Panc1 (cell line): ENCODE measurements around the gene KLF2. TPM values are rescaled to one million over a fixed set of nuclear protein-coding genes. Genes with fewer than 3 reads are reported as not detected.
A peak's percentile ranks its signal among the peaks of the same experiment; 100 is the strongest.

Source experiments
- ATAC-seq: fragments of 200-7000 bp; cut with Tn5 transposase; 2 replicates; pipeline ENCODE4 v1.9.1; 2020; ENCODE audit warnings: mild to moderate bottlenecking, moderate library complexity
- BruUV-seq: library from RNA; stranded (reverse); fragments of 400-500 nt; replicated peaks from 2 replicates; lab custom pipeline; 2021; lab: Mats Ljungman, UMichigan
- CTCF ChIA-PET: fragments of 300-600 bp; sonication (Branson Sonifier 250); formaldehyde crosslinking; loops from one replicate; lab custom pipeline; 2022; ENCODE audit warnings: antibody characterized with exemption; lab: Charles Lee
- POLR2A ChIA-PET: fragments of 300-600 bp; sonication (Branson Sonifier 250); formaldehyde crosslinking; loops from one replicate; lab custom pipeline; 2022; ENCODE audit warnings: antibody characterized with exemption; lab: Charles Lee
- DNase-seq: peaks from one replicate; pipeline ENCODE4 v3.0.0-alpha.2; 2010; ENCODE audit warnings: low read depth, low spot score
- H3K27ac ChIP-seq: 2 replicates; pipeline ENCODE4 v1.5.1; 2011; ENCODE audit warnings: mild to moderate bottlenecking, low read length, inconsistent platforms
- H3K27me3 ChIP-seq: fragments of 200-500 bp; sonication (Bioruptor generic); 2 replicates; pipeline ENCODE4 v1.6.0; 2014; ENCODE audit warnings: low read length, inconsistent platforms; ENCODE audit not compliant: control insufficient read depth, insufficient read depth
- H3K36me3 ChIP-seq: fragments of 200-500 bp; sonication (Bioruptor generic); 2 replicates; pipeline ENCODE4 v1.5.1; 2014; ENCODE audit warnings: inconsistent platforms, mild to moderate bottlenecking, low read length, moderate library complexity; ENCODE audit not compliant: control insufficient read depth, insufficient read depth
- H3K4me1 ChIP-seq: 2 replicates; pipeline ENCODE4 v1.5.1; 2011; ENCODE audit warnings: inconsistent platforms, mild to moderate bottlenecking, low read length, moderate library complexity; ENCODE audit not compliant: control insufficient read depth, insufficient read depth
- H3K4me3 ChIP-seq, 2 experiments: 2 replicates each; pipeline ENCODE4 v1.5.1; 2011 to 2012; ENCODE audit warnings: low read depth in 2 of 2, low read length in 2 of 2, mild to moderate bottlenecking in 2 of 2, inconsistent platforms in 1 of 2, moderate library complexity in 1 of 2
- H3K9me3 ChIP-seq: fragments of 200-500 bp; sonication (Bioruptor generic); 2 replicates; pipeline ENCODE4 v1.5.1; 2014; ENCODE audit warnings: low read depth, mild to moderate bottlenecking, inconsistent platforms, low read length, moderate library complexity; ENCODE audit not compliant: control insufficient read depth, insufficient read depth
- CTCF ChIP-seq: fragments of 450-650 bp; IDR thresholded peaks from 2 replicates; pipeline ENCODE4 v1.5.1; 2017; ENCODE audit warnings: mild to moderate bottlenecking
- POLR2AphosphoS5 ChIP-seq: IDR thresholded peaks from 2 replicates; pipeline ENCODE4 v1.6.1; 2012; ENCODE audit warnings: mild to moderate bottlenecking, low read depth, low read length, moderate library complexity
- REST ChIP-seq, 2 experiments: IDR thresholded peaks; 2 replicates each; pipeline ENCODE4 v1.6.1; 2011 to 2012; ENCODE audit warnings: low read depth in 2 of 2, control low read depth in 1 of 2, low read length in 1 of 2, mild to moderate bottlenecking in 1 of 2, moderate library complexity in 1 of 2; ENCODE audit not compliant: insufficient read depth in 1 of 2
- SIN3A ChIP-seq: IDR thresholded peaks from 2 replicates; pipeline ENCODE4 v1.6.1; 2012; ENCODE audit warnings: low read depth, mild to moderate bottlenecking, low read length, moderate library complexity, borderline replicate concordance; ENCODE audit not compliant: insufficient read depth
- TCF7L2 ChIP-seq: IDR thresholded peaks from 2 replicates; pipeline ENCODE4 v1.6.1; 2011; ENCODE audit warnings: mild to moderate bottlenecking, low read depth, low read length, inconsistent platforms
- in situ Hi-C: cut with HindIII; loops from 2 replicates; pipeline ENCODE4 v1.10.0; 2016; ENCODE audit warnings: low sequenced_read_pairs, low pct_unique_long_range_greater_than_20kb
- intact Hi-C: fragments of 100-400 bp; cut with micrococcal nuclease; formaldehyde crosslinking; loops from one replicate; pipeline ENCODE4 v1.10.0; 2022; ENCODE audit not compliant: unreplicated experiment
- total RNA-seq: library from RNA; stranded (reverse); gene quantifications from one replicate; pipeline ENCODE4 v1.2.1, GENCODE V29; 2021; ENCODE audit not compliant: unreplicated experiment

Gene KLF2
- total RNA-seq, 1 experiment from 2014 or later, result 3.5 TPM

- Histone ChIP-seq H3K27me3 (no peaks in the 10 kb centered on the region), H3K9me3 (no peaks in the 10 kb centered on the region), H3K4me1 (no peaks in the 10 kb centered on the region), H3K27ac (no peak overlapping the region), H3K4me3 (no peak overlapping the region), H3K36me3 (no peaks in the 10 kb centered on the region)
- BruUV-seq, result no TSS peak
- CTCF ChIA-PET, result no interaction called here
- TF ChIP-seq SIN3A, result no peak
- no peak for TF ChIP-seq REST (IDR thresholded peaks at IDR 0.05; ENCODE audit: insufficient read depth in 1 of 2, low read depth in 2 of 2, low read length in 1 of 2)
- TF ChIP-seq TCF7L2, result no peak
- no peak for TF ChIP-seq POLR2AphosphoS5
- TF ChIP-seq CTCF, result no peak
- ATAC-seq (no peak), DNase-seq (no peak)
- intact Hi-C loops, result no loop called here
- in situ Hi-C loops, result no loop called here
- POLR2A ChIA-PET, result interaction anchor here (0.6 kb wide), 1 partner anchor 27 kb away, joined by 4 read pairs; no protein-coding TSS in a partner anchor
Measured at GRCh38 chr19:16355293-16356043, 30.8 kb downstream of the KLF2 start.

DNA sequence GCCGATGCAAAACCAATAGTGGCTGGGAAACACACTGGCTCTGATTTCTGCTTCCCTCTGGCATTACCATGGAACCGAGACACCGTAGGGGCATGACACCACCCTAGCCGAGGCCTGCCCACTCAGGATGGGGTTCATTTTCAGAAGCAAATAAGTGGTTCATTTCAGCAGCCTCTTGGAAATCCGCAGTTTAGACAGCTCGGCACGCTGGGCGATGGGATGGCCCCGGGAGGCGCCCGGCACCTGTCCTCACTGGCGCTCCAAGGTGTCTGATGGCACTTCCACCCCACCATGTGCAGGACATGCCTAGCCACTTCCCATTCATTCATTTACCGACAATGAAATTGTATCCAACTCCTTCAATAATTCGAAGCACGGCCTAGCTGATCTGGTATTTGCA lies 33.8 kb downstream of the KLF2 start:
- POLR2A ChIA-PET, result no interaction called here
- no peaks in the 10 kb centered on the region for H3K36me3 ChIP-seq
- CTCF ChIA-PET, result no interaction called here
- intact Hi-C loops, result no loop called here
- ATAC-seq (0 out of 2 replicates have a peak, but pooled peaks have one; percentile 17), DNase-seq (no peak)
- H3K4me1 ChIP-seq, result no peaks in the 10 kb centered on the region
- no peaks in the 10 kb centered on the region for H3K9me3 ChIP-seq
- no TSS peak for BruUV-seq
- H3K27ac ChIP-seq, result no peak overlapping the region
- in situ Hi-C loops, result no loop called here
- TF ChIP-seq POLR2AphosphoS5 (no peak), SIN3A (no peak)
- H3K27me3 ChIP-seq, result no peaks in the 10 kb centered on the region
- no peak overlapping the region for H3K4me3 ChIP-seq

DNA sequence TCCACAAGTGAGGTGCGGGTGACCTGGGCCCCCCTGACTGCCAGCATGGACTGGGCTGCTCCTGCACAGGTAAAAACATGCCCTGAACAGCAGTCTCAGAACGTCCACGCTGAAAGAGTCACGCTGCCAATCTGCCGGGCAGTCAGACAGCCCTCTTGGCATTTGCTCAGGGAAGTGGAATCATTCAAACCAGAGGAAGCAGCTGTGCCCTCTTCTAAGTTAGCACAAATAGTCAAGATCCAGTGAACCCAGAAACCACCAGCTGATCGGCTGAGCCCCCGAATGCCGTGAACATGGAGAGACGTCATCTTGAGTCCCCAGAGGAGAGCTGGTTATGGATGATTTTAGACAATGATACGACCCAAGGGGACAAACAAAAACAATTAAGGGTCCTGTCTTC lies 34.4 kb downstream of the KLF2 start:
- ChIA-PET POLR2A (no interaction called here), CTCF (no interaction called here)
- no peak for DNase-seq
- in situ Hi-C loops (no loop called here), intact Hi-C loops (no loop called here)
- no TSS peak for BruUV-seq
- Histone ChIP-seq H3K27me3 (no peaks in the 10 kb centered on the region), H3K4me3 (no peak overlapping the region), H3K9me3 (no peaks in the 10 kb centered on the region), H3K4me1 (no peaks in the 10 kb centered on the region), H3K27ac (no peak overlapping the region), H3K36me3 (no peaks in the 10 kb centered on the region)
- no peak for ATAC-seq
- TF ChIP-seq REST (IDR thresholded peaks at IDR 0.05; ENCODE audit: insufficient read depth in 1 of 2, low read depth in 2 of 2, low read length in 1 of 2) (no peak), TCF7L2 (no peak), SIN3A (no peak), CTCF (no peak), POLR2AphosphoS5 (no peak)
